HUES6 (cell line): ENCODE measurements around the gene TGFBRAP1.
"Not testable (repeated sequence)": the region's sequence is repeated elsewhere in the genome, so short reads cannot be mapped to it uniquely, and the experiment has no call there.

Experiments used
- H3K27ac ChIP-seq: 2 replicates; pipeline ENCODE4 v1.7.0; 2013; ENCODE audit warnings: low read depth, mild to moderate bottlenecking, low read length, inconsistent platforms
- H3K27me3 ChIP-seq: 2 replicates; pipeline ENCODE4 v1.6.1; 2013; ENCODE audit warnings: low read length; ENCODE audit not compliant: control insufficient read depth, insufficient read depth
- H3K36me3 ChIP-seq: 2 replicates; pipeline ENCODE4 v1.6.1; 2013; ENCODE audit warnings: low read length; ENCODE audit not compliant: control insufficient read depth, insufficient read depth
- H3K4me1 ChIP-seq: 2 replicates; pipeline ENCODE4 v1.6.1; 2013; ENCODE audit warnings: low read length; ENCODE audit not compliant: control insufficient read depth, insufficient read depth
- H3K4me3 ChIP-seq: 2 replicates; pipeline ENCODE4 v1.5.1; 2013; ENCODE audit warnings: low read depth, low read length
- H3K9ac ChIP-seq: one replicate; pipeline ENCODE4 v1.6.1; 2013; ENCODE audit warnings: mild to moderate bottlenecking, low read length
- H3K9me3 ChIP-seq: 2 replicates; pipeline ENCODE4 v1.6.1; 2013; ENCODE audit warnings: low read depth, low read length; ENCODE audit not compliant: control insufficient read depth, insufficient read depth

TGFBRAP1 gene

DNA sequence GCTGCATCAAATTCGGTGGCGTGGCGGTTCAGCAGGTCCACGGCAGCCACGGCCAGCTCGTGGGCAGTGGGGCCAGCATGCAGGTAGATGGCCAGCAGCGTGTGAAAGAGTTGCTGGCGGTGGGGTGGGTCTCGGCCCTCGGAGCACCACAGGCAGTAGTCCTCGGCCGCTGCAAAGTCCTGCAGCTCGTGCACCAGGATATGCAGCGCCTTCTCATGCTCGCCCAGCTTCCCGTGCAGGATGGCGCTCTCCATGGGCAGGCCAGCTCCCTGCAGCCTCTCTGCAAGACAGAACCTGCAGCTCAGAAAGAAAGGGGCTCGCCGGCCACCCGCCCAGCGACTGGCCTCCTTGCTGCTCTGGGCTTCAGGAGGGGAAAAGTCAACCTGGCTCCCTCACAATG lies 60.1 kb downstream of the TGFBRAP1 start:
- Histone ChIP-seq H3K4me1 (no peaks in the 10 kb centered on the region), H3K9me3 (no peaks in the 10 kb centered on the region), H3K27me3 (no peaks in the 10 kb centered on the region), H3K4me3 (no peak overlapping the region), H3K36me3 (peaks cover 75% of the 10 kb centered on the region), H3K9ac (no peak overlapping the region), H3K27ac (no peak overlapping the region)

DNA sequence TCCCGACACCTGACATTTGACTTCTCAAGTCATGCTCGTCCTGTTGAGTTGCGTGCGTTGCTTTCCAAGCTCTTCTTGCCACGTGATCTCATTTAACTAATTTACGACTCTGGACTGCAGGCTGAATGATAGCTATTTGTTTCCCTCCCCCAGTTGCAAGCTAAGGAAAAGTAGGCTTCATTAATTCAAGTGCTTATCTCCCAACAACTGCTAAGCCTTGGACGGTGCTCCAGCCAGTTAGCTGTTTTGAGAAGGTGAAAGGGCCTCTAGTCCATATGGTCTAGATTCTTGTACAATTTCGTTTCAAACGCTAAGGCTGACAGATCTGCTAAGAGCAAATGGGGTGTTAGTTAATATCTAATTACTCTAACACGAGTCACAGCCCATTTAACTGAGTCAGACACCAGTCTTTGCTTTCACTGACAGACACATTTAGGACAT lies 66.9 kb downstream of the TGFBRAP1 start:
- H3K27ac ChIP-seq: no peak overlapping the region

DNA sequence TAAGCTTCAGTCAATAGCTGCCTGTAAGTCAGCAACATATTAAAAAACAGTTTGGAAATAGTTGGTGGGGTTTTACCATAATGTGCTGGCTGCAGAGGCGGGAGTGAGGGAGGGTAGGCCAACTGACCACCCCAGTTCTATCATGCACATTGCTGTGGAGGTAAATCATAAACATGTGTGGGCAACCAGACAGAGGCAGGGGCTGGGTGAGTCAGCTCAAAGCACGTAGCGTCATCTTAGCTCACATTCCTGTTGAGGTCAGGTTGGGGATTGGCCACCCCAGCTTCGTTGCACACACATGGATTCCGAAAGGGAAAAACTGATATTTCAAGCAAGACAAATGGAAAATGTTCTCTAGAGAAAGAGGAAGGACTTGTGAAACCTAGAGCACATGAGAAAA lies 68.5 kb downstream of the TGFBRAP1 start:
- Histone ChIP-seq H3K9ac (no peak overlapping the region), H3K27me3 (no peaks in the 10 kb centered on the region), H3K27ac (no peak overlapping the region), H3K9me3 (no peaks in the 10 kb centered on the region), H3K4me1 (peaks cover 3% of the 10 kb centered on the region; the same call in 1 of the 2 replicates), H3K36me3 (0 out of 2 replicates have a peak, but pooled peaks cover 4% of the 10 kb centered on the region), H3K4me3 (no peak overlapping the region)

More for the DNA sequence above, 66.9 kb downstream of the TGFBRAP1 start:
- H3K27me3 ChIP-seq: no peaks in the 10 kb centered on the region
- H3K4me3 ChIP-seq: no peak overlapping the region
- peaks cover 3% of the 10 kb centered on the region; the same call in 1 of the 2 replicates for H3K4me1 ChIP-seq
- H3K36me3 ChIP-seq: peaks cover 18% of the 10 kb centered on the region
- no peak overlapping the region for H3K9ac ChIP-seq
- no peaks in the 10 kb centered on the region for H3K9me3 ChIP-seq

DNA sequence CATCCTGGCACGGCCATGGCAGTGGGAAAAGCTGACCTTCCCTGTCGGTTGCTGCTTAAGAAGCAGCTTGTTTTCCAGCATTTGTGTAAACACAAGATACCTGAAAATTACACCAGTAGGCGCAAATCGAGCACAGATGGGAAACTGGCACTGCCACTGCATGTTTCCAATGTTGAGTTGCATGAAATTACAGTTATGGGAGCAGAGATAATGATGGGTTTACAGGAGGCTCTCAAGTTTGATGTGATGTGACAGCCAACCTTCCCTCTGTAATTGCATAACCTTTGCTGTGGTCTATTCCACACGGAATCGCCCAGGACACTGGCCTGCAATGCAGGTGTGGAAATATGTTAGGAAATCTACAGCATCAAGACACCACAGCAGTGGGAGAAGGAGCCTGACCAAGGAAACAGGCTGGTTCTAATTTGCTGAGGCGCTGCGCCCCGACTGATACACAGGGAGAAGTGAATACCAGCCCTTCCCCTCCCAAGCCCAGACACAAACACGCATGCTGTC lies 70.6 kb downstream of the TGFBRAP1 start:
- H3K9me3 ChIP-seq: no peaks in the 10 kb centered on the region
- peaks cover 3% of the 10 kb centered on the region; the same call in 1 of the 2 replicates for H3K4me1 ChIP-seq
- no peak overlapping the region for H3K27ac ChIP-seq
- H3K36me3 ChIP-seq: no peaks in the 10 kb centered on the region
- no peak overlapping the region for H3K4me3 ChIP-seq
- no peaks in the 10 kb centered on the region for H3K27me3 ChIP-seq
- H3K9ac ChIP-seq: no peak overlapping the region

DNA sequence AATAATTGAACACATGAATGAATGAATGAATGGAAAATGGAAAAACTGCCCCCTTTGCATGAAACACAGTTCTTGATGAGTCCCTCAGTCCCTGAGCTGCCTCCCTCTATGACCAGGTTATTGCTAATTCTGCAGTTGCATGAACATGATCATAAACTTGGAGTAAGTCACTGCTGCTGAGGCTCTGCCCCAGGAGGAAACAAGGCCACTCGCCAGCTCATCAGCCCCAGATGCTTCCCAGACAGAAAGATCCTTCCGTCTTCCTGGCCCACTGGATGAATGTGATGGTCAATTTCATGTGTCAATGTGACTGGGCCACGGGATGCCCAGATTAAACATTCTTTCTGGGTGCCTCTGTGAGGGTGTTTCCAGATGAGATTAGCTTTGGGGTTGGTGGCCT lies 71.6 kb downstream of the TGFBRAP1 start:
- Histone ChIP-seq H3K27me3 (no peaks in the 10 kb centered on the region), H3K4me3 (no peak overlapping the region), H3K9me3 (no peaks in the 10 kb centered on the region), H3K27ac (no peak overlapping the region), H3K36me3 (no peaks in the 10 kb centered on the region), H3K4me1 (peaks cover under 1% of the 10 kb centered on the region; the same call in 1 of the 2 replicates), H3K9ac (no peak overlapping the region)

DNA sequence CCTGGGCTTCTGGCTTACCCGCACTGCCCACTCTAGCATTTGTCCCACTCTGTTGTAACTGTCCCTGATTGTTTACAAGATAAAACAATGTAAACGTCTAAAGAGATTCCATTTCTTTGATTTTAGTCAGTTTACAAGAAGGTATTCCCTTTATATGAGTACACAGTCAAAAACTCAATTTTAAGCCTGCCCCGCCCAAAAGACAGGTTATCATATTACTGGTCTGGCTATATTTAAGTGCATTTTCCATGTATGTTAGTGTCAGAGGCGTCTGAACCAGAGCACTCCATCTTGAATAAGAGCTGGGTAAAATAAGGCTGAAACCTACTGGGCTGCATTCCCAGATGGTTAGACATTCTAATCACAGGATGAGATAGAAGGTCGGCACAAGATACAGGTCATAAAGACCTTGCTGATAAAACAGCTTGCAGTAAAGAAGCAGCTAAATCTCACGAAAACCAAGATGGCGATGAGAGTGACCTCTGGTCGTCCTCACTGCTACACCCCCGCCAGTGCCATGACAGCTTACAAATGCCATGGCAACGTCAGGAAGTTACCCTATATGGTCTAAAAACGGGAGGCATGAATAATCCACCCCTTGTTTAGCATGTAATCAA lies 73.0 kb downstream of the TGFBRAP1 start:
- no peak overlapping the region for H3K4me3 ChIP-seq
- H3K27ac ChIP-seq: no peak overlapping the region
- no peaks in the 10 kb centered on the region for H3K36me3 ChIP-seq
- H3K9me3 ChIP-seq: no peaks in the 10 kb centered on the region
- no peaks in the 10 kb centered on the region for H3K4me1 ChIP-seq
- no peak overlapping the region for H3K9ac ChIP-seq
- no peaks in the 10 kb centered on the region for H3K27me3 ChIP-seq

DNA sequence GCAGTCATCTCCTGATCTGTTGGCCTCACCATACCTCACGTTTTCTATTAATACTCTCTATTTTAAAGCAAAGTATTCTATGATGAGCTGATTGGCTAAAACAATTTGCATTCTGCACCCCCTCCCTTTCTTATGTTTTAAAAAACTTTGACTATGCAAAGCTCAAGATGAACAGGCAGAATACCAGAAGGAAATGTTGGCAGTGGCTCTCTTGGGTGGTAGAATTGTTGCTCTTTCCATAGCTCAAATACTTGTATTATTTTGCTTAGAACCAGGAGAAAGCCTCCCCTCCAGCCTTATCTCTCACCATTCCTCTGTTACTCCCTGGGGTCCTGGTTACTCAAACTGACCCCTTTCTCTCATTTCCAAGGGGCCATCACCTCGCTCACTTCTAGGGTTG lies 73.6 kb downstream of the TGFBRAP1 start:
- Histone ChIP-seq H3K27me3 (no peaks in the 10 kb centered on the region), H3K9ac (no peak overlapping the region)

DNA sequence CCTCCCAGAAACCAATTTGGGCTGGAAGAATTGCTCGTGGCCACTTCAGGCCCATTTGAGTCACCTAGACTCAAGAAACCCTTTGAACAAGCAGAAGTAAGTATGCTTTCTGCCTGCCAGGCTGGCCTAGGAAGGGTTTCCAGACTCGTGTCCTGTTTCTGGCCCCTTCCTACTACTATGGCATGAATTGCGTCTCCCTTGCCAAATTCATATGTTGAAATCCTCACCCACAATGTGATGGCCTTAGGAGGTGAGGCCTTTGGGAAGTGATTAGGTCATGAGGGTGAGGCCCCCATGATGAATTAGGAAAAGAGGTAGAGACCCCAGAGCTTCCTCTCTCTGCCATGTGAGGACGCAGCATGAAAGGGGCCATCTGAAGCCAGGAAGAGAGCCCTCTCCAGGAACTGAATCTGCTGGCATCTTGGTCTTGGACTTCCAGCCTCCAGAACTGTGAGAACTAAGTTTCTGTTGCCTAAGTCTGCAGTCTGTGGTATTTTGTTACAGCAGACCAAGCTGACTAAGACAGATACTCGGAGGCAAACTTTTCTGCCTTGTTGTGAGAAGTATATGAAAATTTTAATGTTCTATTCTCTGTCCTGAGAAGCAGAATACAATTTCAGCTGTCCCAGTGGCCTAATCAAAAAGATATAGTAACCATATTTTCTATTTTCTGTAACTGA lies 74.9 kb downstream of the TGFBRAP1 start:
- H3K9me3 ChIP-seq: no peaks in the 10 kb centered on the region

More for the DNA sequence above, 73.6 kb downstream of the TGFBRAP1 start:
- no peaks in the 10 kb centered on the region for H3K9me3 ChIP-seq
- H3K4me1 ChIP-seq: no peaks in the 10 kb centered on the region
- H3K4me3 ChIP-seq: no peak overlapping the region
- no peaks in the 10 kb centered on the region for H3K36me3 ChIP-seq
- H3K27ac ChIP-seq: no peak overlapping the region

DNA sequence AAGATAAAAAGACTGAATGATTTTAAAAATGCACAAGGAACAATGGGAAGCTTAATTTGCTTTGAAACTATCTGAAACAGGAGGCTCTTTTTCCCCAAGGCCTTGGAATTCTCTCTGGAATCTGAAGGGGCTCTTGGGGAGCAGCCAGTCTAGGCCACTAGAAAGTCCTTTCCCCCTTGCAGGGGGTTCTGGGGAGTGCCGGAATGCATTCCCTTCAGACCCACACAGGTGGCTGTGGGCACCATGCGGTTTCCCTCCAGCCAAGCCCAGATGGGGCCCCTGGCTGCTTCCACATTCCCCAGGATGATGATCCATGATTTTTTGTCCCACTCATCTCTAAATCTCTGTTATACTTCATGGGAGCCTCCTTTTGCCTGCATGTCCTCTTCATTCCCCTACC lies 77.3 kb downstream of the TGFBRAP1 start:
- Histone ChIP-seq H3K4me1 (no peaks in the 10 kb centered on the region), H3K27ac (no peak overlapping the region), H3K9ac (no peak overlapping the region), H3K36me3 (no peaks in the 10 kb centered on the region), H3K9me3 (peaks cover 4% of the 10 kb centered on the region; the same call in 1 of the 2 replicates), H3K4me3 (no peak overlapping the region), H3K27me3 (no peaks in the 10 kb centered on the region)

More for the DNA sequence above, 74.9 kb downstream of the TGFBRAP1 start:
- Histone ChIP-seq H3K27ac (no peak overlapping the region), H3K27me3 (no peaks in the 10 kb centered on the region), H3K9ac (no peak overlapping the region), H3K36me3 (no peaks in the 10 kb centered on the region), H3K4me3 (no peak overlapping the region), H3K4me1 (no peaks in the 10 kb centered on the region)

DNA sequence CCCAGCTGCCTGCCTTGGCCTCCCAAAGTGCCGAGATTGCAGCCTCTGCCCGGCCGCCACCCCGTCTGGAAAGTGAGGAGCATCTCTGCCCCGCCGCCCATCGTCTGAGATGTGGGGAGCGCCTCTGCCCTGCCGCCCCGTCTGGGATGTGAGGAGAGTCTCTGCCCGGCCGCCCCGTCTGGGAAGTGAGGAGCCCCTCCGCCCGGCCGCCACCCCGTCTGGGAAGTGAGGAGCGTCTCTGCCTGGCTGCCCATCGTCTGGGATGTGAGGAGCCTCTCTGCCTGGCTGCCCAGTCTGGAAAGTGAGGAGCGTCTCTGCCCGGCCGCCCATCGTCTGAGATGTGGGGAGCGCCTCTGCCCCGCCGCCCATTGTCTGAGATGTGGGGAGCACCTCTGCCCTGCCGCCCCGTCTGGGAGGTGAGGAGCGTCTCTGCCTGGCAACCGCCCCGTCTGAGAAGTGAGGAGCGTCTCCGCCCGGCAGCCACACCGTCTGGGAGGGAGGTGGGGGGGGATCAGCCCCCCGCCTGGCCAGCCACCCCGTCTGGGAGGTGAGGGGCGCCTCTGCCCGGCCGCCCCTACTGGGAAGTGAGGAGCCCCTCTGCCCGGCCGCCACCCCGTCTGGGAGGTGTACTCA lies 78.4 kb downstream of the TGFBRAP1 start:
- H3K9me3 ChIP-seq, H3K4me3 ChIP-seq, H3K9ac ChIP-seq, H3K4me1 ChIP-seq, H3K27me3 ChIP-seq, H3K36me3 ChIP-seq, H3K27ac ChIP-seq: not testable (repeated sequence)

DNA sequence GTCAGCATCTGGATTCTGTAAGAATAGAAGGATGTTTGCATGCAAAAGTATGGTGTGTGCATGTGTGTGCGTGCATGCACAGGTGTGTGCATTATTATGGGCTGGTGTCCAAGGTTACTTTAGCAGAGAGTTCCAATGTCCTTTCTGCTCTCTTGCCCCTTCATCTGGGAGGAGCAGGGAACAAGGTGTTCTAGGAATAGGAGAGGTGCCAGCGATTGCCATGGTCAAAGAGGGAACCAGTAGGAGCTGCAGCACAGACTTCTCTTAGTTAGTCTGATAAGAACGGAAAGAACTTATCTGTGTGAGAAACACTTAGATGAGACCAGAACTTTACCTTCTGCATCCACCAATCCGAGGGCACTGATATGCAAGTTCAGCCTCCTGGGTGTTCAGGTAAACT lies 79.6 kb downstream of the TGFBRAP1 start:
- no peak overlapping the region for H3K4me3 ChIP-seq
- H3K36me3 ChIP-seq: no peaks in the 10 kb centered on the region
- H3K27ac ChIP-seq: no peak overlapping the region
- H3K27me3 ChIP-seq: no peaks in the 10 kb centered on the region
- peaks cover 4% of the 10 kb centered on the region; the same call in 1 of the 2 replicates for H3K9me3 ChIP-seq
- no peak overlapping the region for H3K9ac ChIP-seq
- no peaks in the 10 kb centered on the region for H3K4me1 ChIP-seq
